ENCODE data around the gene GSTM4. TPM values are rescaled to one million over a fixed set of nuclear protein-coding genes. Genes with fewer than 3 reads are reported as not detected.
"Not testable (repeated sequence)": the region's sequence is repeated elsewhere in the genome, so short reads cannot be mapped to it uniquely, and the experiment has no call there.

GSTM4 gene
- total and polyA plus RNA-seq, 4 experiments from 2014 or later, result 1.7 to 14.2 (median 11.5) TPM

DNA sequence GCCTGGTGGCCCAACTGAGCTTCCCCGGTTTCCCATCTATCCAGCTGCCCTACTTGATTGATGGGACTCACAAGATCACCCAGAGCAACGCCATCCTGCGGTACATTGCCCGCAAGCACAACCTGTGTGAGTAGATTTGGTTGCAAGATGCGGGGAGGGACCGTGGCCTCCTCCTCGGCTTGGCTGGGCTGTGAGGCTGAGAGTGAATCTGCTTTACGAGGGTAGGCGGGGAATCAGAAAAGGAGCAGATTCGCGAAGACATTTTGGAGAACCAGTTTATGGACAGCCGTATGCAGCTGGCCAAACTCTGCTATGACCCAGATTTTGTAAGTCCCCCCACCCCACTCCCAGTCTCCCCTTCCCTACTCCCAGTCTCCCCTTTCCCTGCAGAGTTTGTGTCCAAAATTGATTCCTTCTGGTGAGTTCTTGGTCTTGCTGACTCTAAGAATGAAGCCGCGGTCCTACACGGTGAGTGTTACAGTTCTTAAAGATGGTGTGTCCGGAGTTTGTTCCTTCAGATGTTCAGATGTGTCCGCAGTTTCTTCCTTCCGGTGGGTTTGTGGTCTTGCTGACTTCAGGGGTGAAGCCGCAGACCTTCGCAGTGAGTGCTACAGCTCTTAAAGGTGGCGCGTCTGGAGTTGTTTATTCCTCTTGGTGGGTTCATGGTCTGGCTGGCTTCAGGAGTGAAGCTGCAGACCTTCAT lies 13.5 kb downstream of the GSTM4 start:
- Histone ChIP-seq H3K4me3 (ENCODE audit: low read length in 2 of 2) (no peak overlapping the region), H3K4me1 (ENCODE audit: insufficient read depth, low read length) (peaks cover 6% of the 10 kb centered on the region), H3K27me3 (ENCODE audit: insufficient read depth, low read length) (no peaks in the 10 kb centered on the region), H3K36me3 (ENCODE audit: insufficient read depth, low read length) (no peaks in the 10 kb centered on the region), H3K9me3 (ENCODE audit: control insufficient read depth in 1 of 2, low read length in 2 of 2) (no peaks in the 10 kb centered on the region), H3K27ac (ENCODE audit: low read depth, low read length) (no peak overlapping the region)
- H3K4me1 Mint-ChIP-seq, result peaks cover 8 to 21% (median 15%) of the 10 kb centered on the region in 4 donors
- DNase-seq, result no peak
- peaks cover 0 to 2% (median 0%) of the 10 kb centered on the region in 8 donors for H3K9me3 Mint-ChIP-seq
- peak overlapping the region; percentile 18 to 72 (median 55) for H3K4me3 Mint-ChIP-seq
- H3K27ac Mint-ChIP-seq, result peak overlapping the region in 4 of 7 donors; percentile 26 to 45 (median 35)
- CTCF ChIA-PET (ENCODE audit: partially characterized antibody), result interaction anchor here (1.5 to 4.0 kb wide), 2 partner anchors 29 to 108 kb away, joined by 3 to 17 read pairs; no protein-coding TSS in a partner anchor
- H3K36me3 Mint-ChIP-seq, result no peaks in the 10 kb centered on the region
- POLR2A ChIA-PET (ENCODE audit: partially characterized antibody), result no interaction called here
- no peaks in the 10 kb centered on the region for H3K27me3 Mint-ChIP-seq
- intact Hi-C loops (cut with micrococcal nuclease), result no loop called here

DNA sequence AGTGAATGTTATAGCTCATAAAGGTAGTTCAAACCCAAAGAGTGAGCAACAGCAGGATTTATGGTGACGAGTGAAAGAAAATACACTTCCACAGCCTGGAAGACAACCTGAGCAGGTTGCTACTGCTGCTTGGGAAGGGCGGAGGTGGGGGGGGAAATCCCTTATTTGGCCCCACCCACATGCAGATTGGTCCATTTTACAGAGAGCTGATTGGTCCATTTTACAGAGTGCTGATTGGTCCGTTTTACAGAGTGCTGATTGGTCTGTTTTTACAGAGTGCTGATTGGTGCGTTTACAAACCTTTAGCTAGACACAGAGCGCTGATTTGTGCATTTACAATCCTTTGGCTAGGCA lies 14.0 kb downstream of the GSTM4 start:
- DNase-seq; H3K9me3 ChIP-seq (ENCODE audit: control insufficient read depth in 1 of 2, low read length in 2 of 2); H3K4me1 ChIP-seq (ENCODE audit: insufficient read depth, low read length); H3K36me3 Mint-ChIP-seq; intact Hi-C loops (cut with micrococcal nuclease); H3K27me3 Mint-ChIP-seq; H3K9me3 Mint-ChIP-seq; POLR2A ChIA-PET (ENCODE audit: partially characterized antibody); H3K4me3 ChIP-seq (ENCODE audit: low read length in 2 of 2); H3K27me3 ChIP-seq (ENCODE audit: insufficient read depth, low read length); H3K27ac ChIP-seq (ENCODE audit: low read depth, low read length); H3K36me3 ChIP-seq (ENCODE audit: insufficient read depth, low read length): not testable (repeated sequence)
- Mint-ChIP-seq H3K4me1 (peaks cover 8 to 21% (median 15%) of the 10 kb centered on the region in 4 donors), H3K27ac (peak overlapping the region in 3 of 7 donors; percentile 26 to 45 (median 27)), H3K4me3 (peak overlapping the region; percentile 18 to 72 (median 52))
- CTCF ChIA-PET (ENCODE audit: partially characterized antibody), result interaction anchor here (1.5 to 4.0 kb wide), 3 partner anchors 27 to 108 kb away, joined by 3 to 17 read pairs (median 3); no protein-coding TSS in a partner anchor

DNA sequence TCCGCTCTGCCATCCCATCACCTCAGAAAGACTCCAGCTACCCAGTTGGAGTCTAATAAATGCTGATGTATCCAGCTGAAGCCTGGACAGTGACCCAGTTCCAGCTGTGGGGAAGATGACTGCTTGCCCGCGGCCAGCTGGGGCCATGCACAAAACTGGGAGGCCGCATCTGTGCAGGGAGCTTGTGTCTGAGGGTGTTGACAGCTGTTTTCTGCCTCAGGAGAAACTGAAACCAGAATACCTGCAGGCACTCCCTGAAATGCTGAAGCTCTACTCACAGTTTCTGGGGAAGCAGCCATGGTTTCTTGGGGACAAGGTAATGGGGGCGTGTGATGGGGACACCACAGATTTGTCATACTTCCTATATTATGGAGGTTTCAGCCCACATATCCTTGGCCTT lies 15.2 kb downstream of the GSTM4 start:
- Histone ChIP-seq H3K9me3 (ENCODE audit: control insufficient read depth in 1 of 2, low read length in 2 of 2) (no peaks in the 10 kb centered on the region), H3K36me3 (ENCODE audit: insufficient read depth, low read length) (no peaks in the 10 kb centered on the region), H3K4me3 (ENCODE audit: low read length in 2 of 2) (no peak overlapping the region), H3K27me3 (ENCODE audit: insufficient read depth, low read length) (no peaks in the 10 kb centered on the region), H3K4me1 (ENCODE audit: insufficient read depth, low read length) (peaks cover 6% of the 10 kb centered on the region), H3K27ac (ENCODE audit: low read depth, low read length) (no peak overlapping the region)
- H3K9me3 Mint-ChIP-seq, result peaks cover 0 to 2% (median 0%) of the 10 kb centered on the region in 8 donors
- no peaks in the 10 kb centered on the region for H3K27me3 Mint-ChIP-seq
- ChIA-PET POLR2A (ENCODE audit: partially characterized antibody) (no interaction called here), CTCF (ENCODE audit: partially characterized antibody) (interaction anchor here (0.7 to 4.0 kb wide), 3 partner anchors 28 to 46 kb away, joined by 3 to 17 read pairs (median 3); no protein-coding TSS in a partner anchor)
- H3K4me1 Mint-ChIP-seq, result peaks cover 8 to 21% (median 15%) of the 10 kb centered on the region in 4 donors
- intact Hi-C loops (cut with micrococcal nuclease), result no loop called here
- H3K4me3 Mint-ChIP-seq, result no peak overlapping the region
- no peaks in the 10 kb centered on the region for H3K36me3 Mint-ChIP-seq
- H3K27ac Mint-ChIP-seq, result no peak overlapping the region
- no peak for DNase-seq

DNA sequence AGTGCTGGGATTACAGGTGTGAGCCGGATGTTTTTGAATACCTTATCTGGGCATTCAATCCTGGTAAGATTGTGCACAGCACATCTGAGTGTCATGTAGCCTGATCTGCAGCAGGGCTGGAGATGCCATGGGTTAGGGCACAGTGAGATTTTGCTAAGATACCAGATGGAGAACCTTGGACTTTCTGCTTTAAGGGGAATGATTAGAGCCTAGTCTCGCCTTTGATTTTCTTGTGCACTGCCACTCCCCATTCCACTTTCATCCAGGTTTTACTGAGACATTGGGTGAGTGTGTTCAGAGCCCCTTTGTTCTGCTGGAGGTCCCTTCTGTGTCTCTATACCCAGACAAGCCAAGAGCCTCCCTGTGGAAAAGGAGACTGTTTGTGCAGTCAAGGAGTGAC lies 18.0 kb downstream of the GSTM4 start:
- CTCF ChIA-PET (ENCODE audit: partially characterized antibody); H3K27ac ChIP-seq (ENCODE audit: low read depth, low read length); H3K27ac Mint-ChIP-seq; H3K36me3 ChIP-seq (ENCODE audit: insufficient read depth, low read length); H3K4me1 ChIP-seq (ENCODE audit: insufficient read depth, low read length); DNase-seq; H3K36me3 Mint-ChIP-seq; H3K9me3 ChIP-seq (ENCODE audit: control insufficient read depth in 1 of 2, low read length in 2 of 2); POLR2A ChIA-PET (ENCODE audit: partially characterized antibody); H3K9me3 Mint-ChIP-seq; intact Hi-C loops (cut with micrococcal nuclease); H3K27me3 ChIP-seq (ENCODE audit: insufficient read depth, low read length); H3K27me3 Mint-ChIP-seq; H3K4me3 ChIP-seq (ENCODE audit: low read length in 2 of 2); H3K4me3 Mint-ChIP-seq: not testable (repeated sequence)
- peaks cover 4 to 14% (median 7%) of the 10 kb centered on the region in 4 donors for H3K4me1 Mint-ChIP-seq

DNA sequence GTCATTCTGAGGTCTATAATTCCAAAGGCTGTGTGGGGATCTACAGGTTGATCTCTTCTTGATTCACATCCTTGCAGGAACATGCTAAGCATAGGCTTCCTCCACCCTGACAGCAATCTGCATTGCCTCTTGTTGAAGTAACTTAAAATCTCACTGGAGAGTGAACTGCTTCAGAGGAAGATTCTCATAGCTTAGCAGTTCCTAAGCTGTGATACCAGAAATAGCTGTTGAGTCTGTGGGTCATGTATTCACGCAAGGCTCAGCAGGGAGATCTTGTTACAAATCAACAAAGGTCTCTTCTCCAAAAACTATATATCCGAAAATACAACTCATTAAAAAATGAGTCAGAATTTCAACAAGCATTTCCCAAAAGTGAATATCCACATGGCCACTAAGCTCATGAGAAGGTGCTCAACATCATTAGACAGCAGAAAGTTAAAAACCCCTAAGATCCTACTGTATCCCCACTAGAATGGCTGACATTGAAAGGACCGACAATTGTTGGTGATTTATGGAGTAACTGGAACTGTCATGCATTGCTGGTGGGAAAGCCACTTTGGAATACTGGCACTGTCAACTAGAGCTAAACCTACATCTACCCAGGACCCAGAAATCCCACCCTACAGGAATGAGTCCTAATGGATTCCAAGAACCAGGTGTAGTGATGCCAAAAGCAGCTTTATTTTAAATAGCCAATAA lies 20.9 kb downstream of the GSTM4 start:
- H3K4me1 Mint-ChIP-seq; H3K4me3 Mint-ChIP-seq; intact Hi-C loops (cut with micrococcal nuclease); H3K9me3 Mint-ChIP-seq; H3K9me3 ChIP-seq (ENCODE audit: control insufficient read depth in 1 of 2, low read length in 2 of 2); H3K36me3 ChIP-seq (ENCODE audit: insufficient read depth, low read length); H3K27ac ChIP-seq (ENCODE audit: low read depth, low read length); H3K27me3 Mint-ChIP-seq; POLR2A ChIA-PET (ENCODE audit: partially characterized antibody); H3K4me3 ChIP-seq (ENCODE audit: low read length in 2 of 2); H3K36me3 Mint-ChIP-seq; H3K4me1 ChIP-seq (ENCODE audit: insufficient read depth, low read length); H3K27me3 ChIP-seq (ENCODE audit: insufficient read depth, low read length): not testable (repeated sequence)
- DNase-seq, result peak in 1 of 5 donors; percentile 13
- CTCF ChIA-PET (ENCODE audit: partially characterized antibody), result interaction anchor here (0.6 kb wide), 1 partner anchor 37 kb away, joined by 3 read pairs; no protein-coding TSS in a partner anchor
- H3K27ac Mint-ChIP-seq, result peak overlapping the region in 1 of 7 donors; percentile 48

DNA sequence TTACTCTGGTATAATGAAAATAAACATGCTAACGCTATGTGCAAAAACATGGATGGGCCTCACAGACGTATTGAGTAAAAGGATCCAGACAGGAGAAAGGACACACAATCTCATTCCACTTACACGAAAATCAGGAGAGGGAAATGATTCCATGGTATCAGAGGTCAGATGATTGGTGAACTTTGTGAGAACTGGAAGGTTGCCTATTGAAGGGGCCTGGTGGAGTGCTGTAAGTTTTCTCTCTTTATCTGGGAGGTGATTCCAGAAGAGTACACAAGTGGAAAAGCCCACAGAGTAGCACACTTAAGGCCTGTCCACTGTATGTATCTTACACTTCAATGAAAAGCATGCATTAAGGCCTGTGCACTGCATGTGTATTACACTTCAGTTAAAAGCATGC lies 21.6 kb downstream of the GSTM4 start:
- Histone ChIP-seq H3K36me3 (ENCODE audit: insufficient read depth, low read length) (no peaks in the 10 kb centered on the region), H3K27ac (ENCODE audit: low read depth, low read length) (no peak overlapping the region), H3K4me3 (ENCODE audit: low read length in 2 of 2) (no peak overlapping the region), H3K4me1 (ENCODE audit: insufficient read depth, low read length) (no peaks in the 10 kb centered on the region), H3K27me3 (ENCODE audit: insufficient read depth, low read length) (no peaks in the 10 kb centered on the region), H3K9me3 (ENCODE audit: control insufficient read depth in 1 of 2, low read length in 2 of 2) (no peaks in the 10 kb centered on the region)
- ChIA-PET CTCF (ENCODE audit: partially characterized antibody) (no interaction called here), POLR2A (ENCODE audit: partially characterized antibody) (no interaction called here)
- intact Hi-C loops (cut with micrococcal nuclease), result no loop called here
- DNase-seq, result no peak
- H3K27me3 Mint-ChIP-seq, result no peaks in the 10 kb centered on the region
- H3K36me3 Mint-ChIP-seq, result no peaks in the 10 kb centered on the region
- no peaks in the 10 kb centered on the region for H3K4me1 Mint-ChIP-seq
- no peaks in the 10 kb centered on the region for H3K9me3 Mint-ChIP-seq
- H3K27ac Mint-ChIP-seq, result peak overlapping the region in 1 of 7 donors; percentile 75
- H3K4me3 Mint-ChIP-seq, result no peak overlapping the region

DNA sequence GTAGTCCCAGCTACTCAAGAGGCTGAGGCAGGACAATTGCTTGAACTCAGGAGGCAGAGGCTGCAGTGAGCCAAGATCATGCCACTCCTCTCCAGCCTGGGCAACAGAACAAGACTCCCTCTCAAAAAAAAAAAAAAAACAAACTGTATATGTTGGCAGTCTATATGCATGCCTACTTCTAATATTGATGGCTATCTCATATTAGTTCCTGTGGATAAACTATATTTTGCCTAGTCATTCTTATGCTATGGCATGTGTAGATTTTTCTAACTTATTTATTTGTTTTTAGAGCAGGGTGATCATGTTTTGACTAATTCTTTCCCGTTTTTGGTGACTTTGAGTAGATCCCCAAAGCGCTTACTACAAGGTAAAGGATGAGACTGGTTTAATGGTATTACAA lies 22.7 kb downstream of the GSTM4 start:
- DNase-seq; H3K27ac ChIP-seq (ENCODE audit: low read depth, low read length); H3K27me3 ChIP-seq (ENCODE audit: insufficient read depth, low read length); H3K4me3 ChIP-seq (ENCODE audit: low read length in 2 of 2); CTCF ChIA-PET (ENCODE audit: partially characterized antibody); H3K4me1 Mint-ChIP-seq; H3K27ac Mint-ChIP-seq; H3K4me3 Mint-ChIP-seq; H3K4me1 ChIP-seq (ENCODE audit: insufficient read depth, low read length); H3K36me3 Mint-ChIP-seq; POLR2A ChIA-PET (ENCODE audit: partially characterized antibody); H3K27me3 Mint-ChIP-seq; H3K36me3 ChIP-seq (ENCODE audit: insufficient read depth, low read length); H3K9me3 ChIP-seq (ENCODE audit: control insufficient read depth in 1 of 2, low read length in 2 of 2); intact Hi-C loops (cut with micrococcal nuclease); H3K9me3 Mint-ChIP-seq: not testable (repeated sequence)
